HG03575 (cell line): ENCODE measurements around the gene LINGO3.

ENCODE experiments used
- ATAC-seq: cut with Tn5 transposase; IDR thresholded peaks from one replicate; pipeline ENCODE4 v1.9.1; 2021; ENCODE audit not compliant: unreplicated experiment, insufficient number of reproducible peaks, low FRiP score; ENCODE audit errors: extremely low read depth

Gene LINGO3

GRCh38 chr19:2311093-2311492 lies 3.1 kb upstream of the LINGO3 start:
- no peak for ATAC-seq

GRCh38 chr19:2309734-2310362 lies 1.9 kb upstream of the LINGO3 start:
- ATAC-seq = no peak

DNA sequence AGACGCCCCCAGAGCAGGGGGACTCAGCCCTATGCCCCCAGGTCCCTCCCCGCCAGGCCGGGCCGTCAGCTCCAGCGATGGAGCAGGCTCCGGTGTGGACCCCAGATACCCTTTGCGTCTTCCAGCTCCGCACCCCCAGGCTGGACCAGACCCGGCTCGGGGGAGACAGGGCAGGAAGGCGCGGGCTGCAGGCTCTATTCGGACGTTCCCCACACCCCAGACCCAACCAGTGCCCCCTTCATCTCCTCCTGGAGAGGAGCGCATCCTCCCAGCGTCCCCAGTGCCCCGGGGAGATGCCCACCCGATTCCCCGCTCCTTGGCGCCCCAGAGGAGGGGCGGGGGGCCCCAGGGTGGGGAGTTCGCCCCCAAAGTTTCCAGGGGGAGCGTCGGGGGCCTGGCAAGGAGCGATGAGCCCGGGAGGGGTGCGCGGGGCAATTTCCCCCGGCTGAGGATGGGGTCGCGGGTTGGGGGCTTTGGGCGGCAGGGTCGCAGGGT lies 389 bp downstream of the LINGO3 start:
- no peak for ATAC-seq

DNA sequence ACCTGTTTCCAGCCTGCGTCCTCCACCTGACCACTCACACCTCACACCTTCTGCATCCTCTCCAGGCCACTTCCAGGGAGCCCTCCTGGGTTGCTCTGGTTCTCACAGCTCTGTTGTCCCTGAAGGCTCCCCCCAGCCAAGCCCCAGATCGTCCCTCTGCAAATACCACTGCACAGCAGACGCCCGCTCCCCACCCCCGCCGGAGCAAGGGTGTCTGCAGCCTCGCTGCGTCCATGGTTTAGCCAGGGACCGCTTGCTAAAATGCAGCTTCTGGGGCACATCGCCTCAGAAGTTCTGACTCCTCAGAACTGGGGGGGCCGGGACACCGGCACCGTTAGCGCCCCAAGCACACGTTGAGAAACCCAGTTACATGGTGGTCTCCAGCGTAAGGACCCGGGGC lies 983 bp downstream of the LINGO3 start:
- no peak for ATAC-seq

DNA sequence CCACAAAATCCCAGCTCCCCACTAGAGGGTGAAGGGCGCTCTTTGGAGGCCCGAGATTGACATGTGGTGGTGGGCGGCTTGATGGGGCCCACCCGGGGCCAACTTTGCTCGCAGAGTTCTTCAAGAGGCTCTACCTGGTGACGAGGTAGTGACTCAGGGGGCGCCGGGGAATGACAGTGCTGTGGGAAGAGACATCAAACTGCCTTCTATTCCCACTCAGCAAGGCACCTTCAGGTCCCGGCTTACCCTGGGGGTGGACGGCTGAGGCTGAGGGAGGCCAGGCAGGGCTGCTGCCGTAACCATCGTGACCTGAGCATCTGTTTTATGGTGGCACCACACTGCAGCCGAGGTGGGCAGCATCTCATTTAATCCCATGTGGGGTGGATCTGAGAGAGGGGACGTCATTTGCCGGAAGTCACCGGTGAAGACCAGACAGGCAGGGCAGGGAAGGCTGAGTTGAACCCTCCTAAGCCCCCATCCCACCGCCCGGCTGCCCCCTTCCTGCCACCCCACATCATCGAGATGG lies 1.6 kb downstream of the LINGO3 start:
- ATAC-seq = no peak

- no peak for ATAC-seq
Observed at GRCh38 chr19:2305452-2306280, 2.3 kb downstream of the LINGO3 start.

- ATAC-seq = no peak
Observed at GRCh38 chr19:2303211-2303798, 4.6 kb downstream of the LINGO3 start.

DNA sequence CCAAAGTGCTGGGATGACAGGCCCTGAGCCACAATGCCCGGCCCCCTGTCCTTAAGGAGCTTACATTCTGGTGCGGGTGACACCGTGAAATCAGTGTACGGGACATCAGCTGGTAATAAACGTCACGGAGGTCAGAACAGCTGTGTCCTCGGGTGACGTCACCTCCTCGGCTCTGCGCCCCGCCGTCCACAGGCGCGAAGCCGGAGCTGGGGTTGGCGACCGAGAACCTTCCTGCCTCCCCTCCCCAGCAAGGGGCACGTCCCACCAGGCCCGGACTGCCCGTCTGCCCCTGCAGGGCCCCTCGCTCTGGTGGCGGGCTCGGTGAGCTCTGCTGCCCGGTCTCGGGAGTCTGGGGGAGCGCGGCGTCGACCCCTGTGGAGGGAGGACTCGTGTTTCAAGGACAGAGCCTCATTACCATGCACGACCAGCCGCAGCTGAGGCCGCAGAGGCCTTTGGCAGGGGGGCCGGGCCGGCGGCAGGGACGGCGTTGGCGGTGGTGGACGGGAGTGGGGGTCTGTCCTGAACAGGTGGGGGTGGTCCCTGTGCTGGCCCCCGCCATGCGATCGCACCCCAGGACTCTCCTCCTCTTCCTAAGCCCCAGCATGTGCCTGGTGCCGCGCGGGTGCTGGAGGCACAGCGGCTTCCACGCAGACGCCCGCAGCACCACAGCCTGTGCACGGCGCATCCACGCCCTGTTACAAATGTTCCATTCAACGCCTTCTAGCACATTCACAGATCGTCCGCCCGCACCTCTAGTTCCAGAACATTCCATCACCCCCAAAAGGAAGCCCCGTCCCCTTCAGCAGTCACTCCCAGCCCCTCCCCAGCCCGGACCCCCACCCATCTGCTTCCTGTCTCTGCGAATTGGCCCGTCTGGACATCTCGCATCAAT lies 5.4 kb downstream of the LINGO3 start:
- ATAC-seq = no peak

GRCh38 chr19:2300533-2300932 lies 7.4 kb downstream of the LINGO3 start:
- ATAC-seq = no peak

DNA sequence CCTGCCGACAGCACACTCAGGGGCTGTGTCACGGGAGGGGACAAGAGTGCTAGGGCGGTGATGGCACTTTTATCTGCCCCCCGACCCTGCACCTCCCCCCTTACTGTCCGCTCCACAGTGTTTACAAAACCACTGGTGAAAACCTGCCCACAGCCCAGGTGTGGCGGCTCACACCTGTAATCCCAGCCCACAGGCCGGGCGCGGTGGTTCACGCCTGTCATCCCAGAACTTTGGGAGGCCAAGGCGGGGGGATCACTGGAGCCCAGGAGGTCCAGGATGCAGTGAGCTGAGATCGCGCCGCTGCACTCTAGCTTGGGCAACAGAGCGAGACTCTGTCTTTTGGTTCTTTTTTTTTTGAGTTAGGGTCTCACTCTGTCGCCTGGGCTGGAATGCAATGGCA lies 11.8 kb downstream of the LINGO3 start:
- no peak for ATAC-seq

DNA sequence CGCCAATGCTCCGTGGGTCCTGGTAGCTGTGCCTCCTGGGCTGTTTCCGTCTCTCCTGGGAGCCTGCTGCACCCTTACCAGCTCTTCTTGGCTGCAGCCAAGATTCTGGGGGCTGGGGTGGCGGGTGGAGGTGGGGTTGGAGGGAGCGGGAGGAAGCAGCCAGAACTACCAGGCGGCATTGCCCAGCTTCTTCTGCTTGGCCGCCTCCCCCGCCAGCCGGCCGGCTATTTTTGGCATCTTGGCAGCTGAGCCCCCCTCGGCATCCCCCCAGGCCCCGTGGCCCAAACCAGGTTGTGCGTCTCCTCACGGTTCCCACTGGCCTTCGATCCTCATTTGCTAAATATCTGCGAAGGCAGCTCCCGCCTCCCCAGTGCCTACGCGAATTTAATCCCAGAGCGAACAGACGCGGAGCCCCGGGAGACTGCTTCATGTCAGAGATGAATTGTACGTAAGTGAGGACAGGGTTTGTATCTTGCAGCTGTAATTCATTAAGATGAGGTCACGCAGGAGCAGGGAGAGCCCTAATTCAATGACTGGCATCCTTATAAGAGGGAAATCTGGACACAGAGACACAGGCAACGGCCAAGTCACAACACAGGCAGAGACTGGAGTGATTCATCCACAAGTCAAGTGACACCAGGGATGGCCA lies 13.1 kb downstream of the LINGO3 start:
- ATAC-seq = no peak

DNA sequence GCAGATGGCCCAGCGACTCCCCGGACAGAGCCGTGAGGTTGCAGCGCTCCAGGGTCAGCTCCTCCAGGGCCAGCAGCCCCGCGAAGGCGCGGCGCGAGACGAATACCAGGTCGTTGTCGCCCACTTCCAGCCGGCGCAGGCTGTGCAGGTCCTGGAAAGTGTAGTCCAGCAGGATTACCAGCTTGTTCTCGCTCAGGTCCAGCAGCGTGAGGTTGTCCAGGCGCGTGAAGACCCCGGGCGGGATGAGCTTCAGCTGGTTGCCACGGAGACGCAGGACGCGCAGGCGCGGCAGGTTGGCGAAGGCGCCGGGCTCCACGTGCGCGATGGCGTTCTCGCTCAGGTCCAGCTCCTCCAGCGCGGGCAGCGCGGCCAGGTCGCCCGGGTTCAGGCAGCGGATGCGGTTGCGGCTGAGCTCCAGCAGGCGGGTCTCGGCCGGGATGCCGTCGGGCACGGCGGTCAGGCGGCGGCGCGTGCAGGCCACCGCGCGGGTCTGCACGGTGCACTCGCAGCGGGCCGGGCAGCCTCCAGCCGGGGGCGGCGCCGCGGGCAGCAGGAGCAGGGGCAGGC lies 16.7 kb downstream of the LINGO3 start:
- ATAC-seq = no peak

GRCh38 chr19:2290441-2291184 lies 17.3 kb downstream of the LINGO3 start:
- no peak for ATAC-seq

DNA sequence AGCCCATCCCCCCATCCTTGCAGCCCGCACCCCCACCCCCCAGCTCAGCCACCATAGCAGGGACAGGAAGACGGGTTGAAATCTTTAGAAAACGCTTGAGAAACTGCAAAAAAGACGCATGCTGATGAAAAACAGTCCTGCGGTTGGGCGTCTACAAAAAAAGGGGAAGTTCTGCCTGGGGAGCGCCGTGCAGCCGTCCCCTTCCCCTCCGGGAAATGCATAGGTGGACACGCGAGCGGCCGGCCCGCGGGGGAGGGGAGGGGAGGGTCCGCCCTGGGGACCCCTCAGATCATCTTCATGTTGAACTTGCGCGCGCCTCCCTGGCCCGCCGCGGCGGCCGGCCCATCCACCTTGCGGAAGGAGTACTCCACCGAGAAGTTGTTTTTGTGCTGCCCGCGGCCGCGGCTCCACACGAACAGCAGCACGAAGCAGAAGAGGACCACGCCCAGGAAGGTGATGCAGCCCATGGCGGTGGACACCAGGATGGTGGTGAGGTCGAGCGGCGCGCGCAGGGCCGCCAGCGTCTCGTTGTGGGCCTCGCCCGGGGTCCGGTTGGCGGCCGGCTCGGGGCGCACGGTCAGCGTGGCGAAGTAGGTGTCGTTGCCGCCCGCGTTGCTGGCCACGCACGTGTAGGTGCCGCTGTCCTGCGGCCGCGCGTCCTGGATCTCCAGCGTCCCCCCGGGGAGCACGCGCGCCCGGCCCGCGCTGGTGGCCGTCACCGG lies 18.1 kb downstream of the LINGO3 start:
- no peak for ATAC-seq

- no peak for ATAC-seq
Observed at GRCh38 chr19:2288818-2289713, 18.9 kb downstream of the LINGO3 start.

DNA sequence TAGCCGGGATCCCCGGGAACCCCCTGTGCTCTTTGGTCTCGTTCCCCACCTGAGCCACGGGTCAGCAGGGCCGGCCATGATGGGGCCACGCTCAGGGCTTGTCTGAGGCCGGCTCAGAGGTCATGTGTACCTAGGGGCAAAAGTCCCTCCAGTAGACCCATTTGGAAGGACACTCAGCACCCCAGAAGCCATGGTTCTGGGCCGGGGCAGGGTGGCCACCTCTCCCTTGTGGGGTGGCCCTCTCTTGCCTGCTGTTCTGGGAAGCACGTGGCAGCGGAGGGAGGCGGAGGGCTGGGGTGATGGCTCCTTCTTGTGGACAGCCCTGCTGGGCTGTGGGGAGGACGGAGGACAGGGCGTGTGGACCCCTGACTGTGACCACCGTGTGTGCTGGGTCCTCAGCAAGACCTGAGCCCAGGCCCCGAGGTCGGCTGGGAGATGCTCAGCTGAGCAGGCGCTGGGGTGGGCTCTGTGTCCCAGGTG lies 19.6 kb downstream of the LINGO3 start:
- ATAC-seq = no peak
